ENCODE data around the gene ABHD16B.
A peak's percentile ranks its signal among the peaks of the same experiment; 100 is the strongest.

ABHD16B gene

GRCh38 chr20:63861365-63861934, at the start of gene ABHD16B:
Gene ABHD16B (plus strand): TSS chr20:63861498. CDS start chr20:63861541, 43 bp downstream.
- no peak for DNase-seq

GRCh38 chr20:63814891-63815614, 46.2 kb upstream of the ABHD16B start:
- no peak for DNase-seq

- DNase-seq: no peak
Observed at GRCh38 chr20:63815615-63816253, 45.6 kb upstream of the ABHD16B start.

GRCh38 chr20:63819224-63819921, 41.9 kb upstream of the ABHD16B start:
- no peak for DNase-seq

GRCh38 chr20:63821811-63822210, 39.5 kb upstream of the ABHD16B start:
- no peak for DNase-seq

GRCh38 chr20:63822276-63822696, 39.0 kb upstream of the ABHD16B start:
- DNase-seq: no peak

GRCh38 chr20:63823691-63824311, 37.5 kb upstream of the ABHD16B start:
- DNase-seq: no peak

GRCh38 chr20:63825331-63826118, 35.8 kb upstream of the ABHD16B start:
- DNase-seq: no peak

- no peak for DNase-seq
Observed at GRCh38 chr20:63826753-63827152, 34.5 kb upstream of the ABHD16B start.

- no peak for DNase-seq
Observed at GRCh38 chr20:63828124-63828523, 33.2 kb upstream of the ABHD16B start.

GRCh38 chr20:63828545-63828944, 32.8 kb upstream of the ABHD16B start:
- DNase-seq: no peak

- no peak for DNase-seq
Observed at GRCh38 chr20:63828951-63829350, 32.3 kb upstream of the ABHD16B start.

- no peak for DNase-seq
Observed at GRCh38 chr20:63829603-63829944, 31.7 kb upstream of the ABHD16B start.

GRCh38 chr20:63829945-63830835, 31.1 kb upstream of the ABHD16B start:
- no peak for DNase-seq

GRCh38 chr20:63830841-63831588, 30.3 kb upstream of the ABHD16B start, which contains the start of gene ZBTB46:
Gene ZBTB46 (minus strand): TSS chr20:63831264. CDS start chr20:63790757, 40,507 bp downstream.
- DNase-seq: no peak

- DNase-seq: no peak
Observed at GRCh38 chr20:63831646-63831992, 29.7 kb upstream of the ABHD16B start.

GRCh38 chr20:63831993-63832686, 29.2 kb upstream of the ABHD16B start:
- DNase-seq: peak; percentile 52

- DNase-seq: no peak
Observed at GRCh38 chr20:63833776-63834490, 27.4 kb upstream of the ABHD16B start.

- DNase-seq: no peak
Observed at GRCh38 chr20:63834491-63834880, 26.8 kb upstream of the ABHD16B start.

Measured in right hindlimb (tissue), 1 donor.